Middle frontal gyrus (tissue), 1 donor: ENCODE measurements around the gene EPHA1.
A peak's percentile ranks its signal among the peaks of the same experiment; 100 is the strongest.
"Not testable (repeated sequence)": the region's sequence is repeated elsewhere in the genome, so short reads cannot be mapped to it uniquely, and the experiment has no call there.

Experiments
- DNase-seq: peaks from one replicate; pipeline ENCODE4 v3.0.0-alpha.2; 2015; ENCODE audit warnings: low spot score; ENCODE audit errors: extremely low spot score

The EPHA1 gene

DNA sequence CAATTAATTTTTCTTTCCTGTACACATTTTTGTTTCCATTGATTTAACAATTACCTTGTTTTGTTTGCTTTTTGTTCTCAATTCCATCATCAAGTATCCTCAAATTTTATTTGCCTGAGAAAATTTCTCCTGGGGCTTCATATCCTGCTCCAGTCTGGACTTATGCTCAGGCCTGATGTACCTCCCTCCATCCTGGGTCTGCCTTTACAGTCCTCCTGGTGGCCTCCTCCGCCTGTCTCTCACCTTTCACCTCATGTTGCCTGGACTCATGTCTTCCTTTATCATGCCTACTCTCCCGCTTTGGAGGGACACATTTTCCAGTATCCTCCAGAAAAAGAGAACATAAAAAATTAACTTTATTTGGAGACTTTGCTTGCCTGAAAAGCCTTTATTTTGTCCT lies 22.5 kb upstream of the EPHA1 start:
- no peak for DNase-seq

DNA sequence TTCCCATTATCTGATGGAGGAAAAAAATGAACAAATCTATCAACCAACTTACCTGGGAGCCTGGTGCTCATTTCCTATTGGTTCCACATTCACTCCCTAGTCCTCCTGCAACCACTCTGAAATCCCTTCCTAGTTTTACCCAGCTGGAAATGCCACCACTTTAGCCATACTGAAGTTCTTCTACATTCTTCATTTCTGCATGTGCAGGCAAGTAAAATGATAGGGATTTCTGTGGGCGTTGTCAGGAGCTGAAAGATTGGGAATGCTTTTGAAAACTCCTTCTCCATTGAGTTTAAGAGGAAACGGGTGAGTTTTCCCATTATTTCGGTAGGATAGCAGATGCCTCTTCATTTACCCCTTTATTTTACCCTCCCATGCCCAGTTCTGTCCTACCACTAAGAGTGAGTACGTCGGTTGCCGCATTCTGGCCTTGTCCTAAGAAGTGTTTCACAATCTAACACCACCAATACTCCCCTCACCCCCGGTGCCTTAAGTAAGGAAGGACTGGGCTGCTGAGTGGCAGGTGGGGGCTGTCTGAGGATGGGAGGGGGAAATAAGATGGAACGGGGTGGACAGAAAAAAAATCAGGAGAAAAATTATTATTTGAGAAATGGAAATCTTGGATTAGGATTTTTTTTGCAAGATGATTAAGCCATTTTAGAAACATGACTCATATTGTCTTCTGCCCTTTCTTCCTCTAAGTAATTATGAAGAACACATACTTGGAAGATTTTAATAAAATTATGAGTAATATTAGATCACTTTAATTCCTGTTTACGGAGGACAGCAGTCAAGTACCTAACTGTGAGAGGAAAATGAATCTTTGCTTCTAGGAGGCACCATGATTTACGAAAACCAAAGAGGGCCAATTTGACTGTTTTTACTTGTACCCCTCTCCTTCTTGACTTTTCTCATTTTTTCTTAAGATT lies 21.4 kb upstream of the EPHA1 start:
- DNase-seq, result no peak

DNA sequence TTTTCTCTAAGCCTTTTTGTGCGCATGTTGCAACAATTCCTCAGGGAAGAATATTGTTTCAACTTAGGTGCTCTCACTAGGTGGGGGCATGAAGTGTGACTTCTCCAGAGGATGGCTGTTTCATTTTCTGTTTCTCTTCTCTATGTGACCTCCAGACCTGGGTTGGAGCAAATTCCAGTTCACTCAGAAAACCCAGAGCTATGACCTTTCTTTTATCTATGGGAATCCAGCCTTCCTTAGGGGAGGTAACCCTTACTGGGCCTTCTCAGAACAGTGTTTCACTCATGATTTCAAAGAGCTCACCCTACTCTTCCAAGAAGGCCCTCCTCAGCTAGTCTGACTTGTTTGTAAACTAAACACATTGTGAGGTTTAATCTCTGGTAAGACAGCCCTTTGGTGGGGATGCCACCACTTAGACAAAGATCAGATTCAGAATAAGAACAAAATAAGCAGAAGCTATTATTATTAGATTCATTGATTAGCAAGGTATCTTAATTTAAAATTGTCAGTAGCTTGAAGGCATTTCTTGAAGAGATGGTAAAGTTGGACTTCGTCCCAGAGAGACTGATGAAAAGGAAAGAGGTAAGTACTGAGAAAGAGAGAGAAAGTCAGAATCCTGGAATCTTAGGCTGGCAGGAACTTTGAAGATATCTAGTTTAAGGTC lies 18.0 kb upstream of the EPHA1 start:
- DNase-seq, result no peak

DNA sequence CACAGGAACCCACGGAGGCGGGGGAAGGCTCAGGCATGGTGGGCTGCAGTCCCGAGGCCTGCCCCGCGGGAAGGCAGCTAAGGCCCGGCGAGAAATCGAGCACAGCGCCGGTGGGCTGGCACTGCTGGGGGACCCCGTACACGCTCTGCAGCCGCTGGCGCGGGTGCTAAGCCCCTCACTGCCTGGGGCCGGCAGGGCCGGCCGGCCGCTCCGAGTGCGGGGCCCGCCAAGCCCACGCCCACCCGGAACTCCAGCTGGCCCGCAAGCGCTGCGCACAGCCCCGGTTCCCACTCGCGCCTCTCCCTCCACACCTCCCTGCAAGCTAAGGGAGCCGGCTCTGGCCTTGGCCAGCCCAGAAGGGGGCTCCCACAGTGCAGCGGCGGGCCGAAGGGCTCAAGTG lies 15.8 kb upstream of the EPHA1 start:
- DNase-seq, result not testable (repeated sequence)

- DNase-seq, result no peak
Observed at GRCh38 chr7:143422033-143422432, 13.4 kb upstream of the EPHA1 start.

GRCh38 chr7:143420624-143421023 lies 12.0 kb upstream of the EPHA1 start:
- not testable (repeated sequence) for DNase-seq

GRCh38 chr7:143419880-143420279 lies 11.2 kb upstream of the EPHA1 start:
- DNase-seq, result no peak

- DNase-seq, result no peak
Observed at GRCh38 chr7:143418681-143419458, 10.2 kb upstream of the EPHA1 start.

GRCh38 chr7:143417734-143418383 lies 9.2 kb upstream of the EPHA1 start:
- no peak for DNase-seq

- DNase-seq, result peak; percentile 43
Observed at GRCh38 chr7:143416565-143417149, 8.0 kb upstream of the EPHA1 start.

DNA sequence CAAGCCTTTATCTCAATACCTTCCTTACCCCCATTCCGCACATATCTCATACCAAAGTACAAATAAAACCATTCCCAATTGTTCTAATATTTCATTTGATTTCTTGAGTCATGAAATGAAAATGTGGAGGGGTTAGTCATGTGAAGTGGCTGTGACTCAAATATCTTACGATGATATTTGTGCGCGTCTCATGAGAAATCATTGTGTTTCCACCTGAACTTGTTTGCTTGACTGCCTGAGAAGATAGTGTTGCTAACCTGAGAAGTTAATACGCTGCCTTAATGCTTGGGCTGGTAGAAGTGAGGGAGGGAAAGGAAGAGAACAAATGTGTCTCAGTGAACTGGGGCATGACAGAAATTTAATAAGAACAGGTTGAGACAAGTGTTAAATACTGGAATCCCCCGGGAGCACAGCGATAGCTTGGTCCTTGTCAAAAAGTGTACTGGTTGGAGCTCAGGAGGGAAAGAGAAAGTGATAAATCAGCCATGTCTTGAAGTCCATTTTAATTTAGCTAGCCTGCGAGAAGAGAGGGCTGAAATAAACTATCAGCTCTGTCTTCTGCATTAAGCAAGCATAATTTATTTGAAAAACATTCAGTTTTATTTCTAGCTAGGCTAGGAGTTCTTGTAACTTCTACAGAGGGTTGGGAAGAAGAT lies 7.2 kb upstream of the EPHA1 start:
- DNase-seq, result no peak

GRCh38 chr7:143415209-143415608 lies 6.6 kb upstream of the EPHA1 start:
- not testable (repeated sequence) for DNase-seq

- no peak for DNase-seq
Observed at GRCh38 chr7:143413123-143413522, 4.5 kb upstream of the EPHA1 start.

DNA sequence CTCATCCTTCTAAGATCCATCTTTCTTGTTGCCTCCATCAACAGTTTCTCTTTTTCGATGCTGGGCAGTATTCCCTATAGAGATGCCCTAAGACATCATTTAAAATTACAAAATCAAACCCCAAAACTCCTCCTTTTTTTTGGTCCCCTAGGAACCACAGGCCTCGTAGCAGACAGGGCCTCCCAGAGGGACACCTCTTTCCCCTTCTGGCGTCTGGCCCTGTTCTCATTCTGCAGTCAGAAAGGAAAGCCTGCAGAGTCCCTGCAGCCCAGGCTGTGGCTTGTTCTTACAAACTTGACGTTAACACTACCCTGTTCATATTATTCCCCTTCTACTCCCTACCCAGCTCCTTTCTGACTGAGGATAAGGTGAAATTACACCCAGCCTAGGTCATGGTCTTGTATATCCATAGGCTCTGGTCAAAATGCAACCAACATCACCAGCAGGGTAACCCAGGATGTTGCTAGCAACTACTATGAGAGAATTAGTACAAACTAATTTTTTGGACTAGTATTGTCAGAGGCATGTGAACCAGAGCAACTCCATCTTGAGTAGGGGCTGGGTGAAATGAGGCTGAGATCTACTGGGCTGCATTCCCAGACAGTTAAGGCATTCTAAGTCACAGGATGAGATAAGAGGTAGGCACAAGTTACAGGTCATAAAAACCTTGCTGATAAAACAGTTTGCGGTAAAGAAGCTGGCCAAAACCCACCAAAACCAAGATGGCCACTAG lies 3.5 kb upstream of the EPHA1 start:
- no peak for DNase-seq

DNA sequence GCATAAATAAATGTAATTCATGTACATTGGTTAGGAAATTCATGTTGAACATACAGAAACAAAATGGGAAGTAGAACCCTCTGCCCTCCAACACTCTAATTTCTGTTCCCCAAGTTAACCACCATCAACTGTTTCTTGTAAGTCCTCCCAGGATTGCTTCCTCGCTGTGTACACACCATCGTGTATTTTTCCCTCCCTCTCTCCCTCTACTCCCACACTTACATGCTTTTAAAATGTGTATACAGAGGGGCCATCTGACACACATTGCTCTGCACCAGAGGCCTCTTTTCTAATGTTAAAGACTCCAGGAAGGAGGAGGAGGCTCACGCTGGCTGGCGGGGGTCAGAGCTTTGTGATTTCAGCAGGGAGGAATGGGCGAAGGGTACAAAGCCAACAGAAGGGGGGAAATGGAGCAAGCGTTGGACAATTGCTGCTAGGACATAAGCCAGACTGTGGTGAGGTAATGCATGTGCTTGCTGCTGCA lies 1.9 kb upstream of the EPHA1 start:
- no peak for DNase-seq

GRCh38 chr7:143408252-143408685 lies 387 bp downstream of the EPHA1 start:
- no peak for DNase-seq

DNA sequence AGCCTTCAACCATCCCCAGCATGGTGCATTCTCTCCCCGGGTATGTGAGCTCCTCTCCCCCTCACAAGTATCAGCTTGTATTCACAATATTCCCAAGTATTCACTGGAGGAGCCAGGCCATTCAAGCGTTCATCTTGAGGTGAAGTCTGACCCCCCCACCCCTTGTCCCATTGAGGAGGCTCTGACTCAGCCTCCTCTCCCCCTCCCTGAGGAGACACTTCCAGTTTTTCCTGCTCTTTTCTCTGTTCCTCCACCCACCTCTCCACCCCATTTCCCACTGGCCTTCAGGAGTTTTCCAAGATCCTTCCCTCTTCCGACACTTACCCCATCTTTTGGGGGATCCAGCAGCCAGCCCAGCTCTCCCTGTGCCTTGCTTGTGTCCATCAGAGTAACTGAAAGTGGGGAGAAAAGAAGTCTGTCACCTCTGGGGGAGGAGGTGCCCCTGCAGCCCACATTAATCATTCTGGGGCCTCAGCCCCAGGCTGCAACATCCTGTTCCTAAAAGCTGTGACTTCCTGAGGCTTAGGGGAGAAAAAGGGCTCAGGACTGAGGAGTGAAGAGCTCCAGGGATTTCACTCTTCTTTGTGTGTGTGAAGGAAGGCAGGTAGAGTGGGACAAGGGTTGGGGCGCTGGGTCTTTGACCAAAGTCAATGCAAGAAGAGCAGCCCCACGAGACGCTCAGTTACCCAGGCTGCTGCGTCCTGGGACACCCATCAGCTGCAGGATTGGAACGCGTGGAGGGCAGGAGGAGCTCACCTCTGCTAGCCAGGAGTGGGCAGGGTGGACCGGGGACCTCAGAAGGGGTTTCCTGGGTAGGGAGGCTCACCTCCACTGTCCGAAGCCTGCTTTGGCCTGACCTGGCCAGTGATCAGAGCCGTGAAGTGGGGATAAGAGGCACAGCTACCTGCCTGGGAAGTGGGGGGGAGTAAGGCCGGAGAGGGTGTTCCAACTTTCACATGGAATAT lies 1.1 kb downstream of the EPHA1 start:
- DNase-seq, result no peak

DNA sequence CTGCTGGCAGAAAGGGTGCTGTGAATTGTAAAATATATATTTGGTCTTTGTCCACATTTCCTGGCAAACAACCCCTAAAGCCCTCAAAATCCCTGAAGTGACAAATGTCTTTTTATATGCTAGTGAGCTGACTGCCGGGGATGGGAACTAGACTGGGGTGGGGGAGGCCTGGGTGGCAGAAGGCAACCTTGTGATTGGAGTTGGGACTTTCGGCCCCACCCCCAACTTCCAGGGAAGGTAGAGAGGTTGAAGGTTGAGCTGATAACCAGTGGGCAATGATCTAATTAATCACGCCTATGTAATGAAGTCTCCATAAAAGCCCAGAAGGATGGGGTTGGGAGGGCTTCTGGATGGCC lies 2.7 kb downstream of the EPHA1 start:
- DNase-seq, result no peak
